Loucy (cell line): Measurements from ENCODE around the gene GPR139.

Source experiments
- H2AFZ ChIP-seq: fragments of 200-600 bp; sonication (generic); 2 replicates; pipeline ENCODE4 v1.6.0; 2016; ENCODE audit warnings: antibody characterized with exemption, mild to moderate bottlenecking, low read length, moderate library complexity
- H3F3A ChIP-seq: fragments of 200-600 bp; 2 replicates; pipeline ENCODE4 v1.6.0; 2016; ENCODE audit warnings: antibody characterized with exemption, low read depth, mild to moderate bottlenecking
- H3K27me3 ChIP-seq: fragments of 200-600 bp; sonication (generic); 2 replicates; pipeline ENCODE4 v1.6.1; 2014; ENCODE audit warnings: low read length, mild to moderate bottlenecking; ENCODE audit not compliant: insufficient read depth, poor library complexity, severe bottlenecking
- H3K36me3 ChIP-seq: fragments of 200-600 bp; sonication (generic); 2 replicates; pipeline ENCODE4 v1.6.1; 2016; ENCODE audit warnings: low read length; ENCODE audit not compliant: insufficient read depth
- H3K4me1 ChIP-seq: fragments of 200-600 bp; sonication (generic); 2 replicates; pipeline ENCODE4 v1.5.1; 2014; ENCODE audit warnings: low read length, mild to moderate bottlenecking; ENCODE audit not compliant: insufficient read depth, poor library complexity, severe bottlenecking
- H3K4me2 ChIP-seq: fragments of 200-600 bp; sonication (generic); 2 replicates; pipeline ENCODE4 v1.6.0; 2014; ENCODE audit warnings: antibody characterized with exemption, low read length, low read depth, mild to moderate bottlenecking; ENCODE audit not compliant: poor library complexity, severe bottlenecking
- H3K4me3 ChIP-seq: fragments of 200-600 bp; sonication (generic); 2 replicates; pipeline ENCODE4 v1.5.1; 2014; ENCODE audit warnings: low read length, mild to moderate bottlenecking, mixed read lengths; ENCODE audit not compliant: poor library complexity, severe bottlenecking
- H3K79me2 ChIP-seq: fragments of 200-600 bp; sonication (generic); 2 replicates; pipeline ENCODE4 v1.6.1; 2014; ENCODE audit warnings: low read length; ENCODE audit not compliant: insufficient read depth
- H3K9ac ChIP-seq: fragments of 200-600 bp; sonication (generic); 2 replicates; pipeline ENCODE4 v1.6.0; 2014; ENCODE audit warnings: mild to moderate bottlenecking, low read depth, low read length, moderate library complexity; ENCODE audit not compliant: poor library complexity, severe bottlenecking
- H3K9me2 ChIP-seq: fragments of 200-600 bp; sonication (generic); replicated peaks from 2 replicates; pipeline ENCODE4 v1.6.1; 2016; ENCODE audit warnings: low read depth, low read length, mixed read lengths
- H3K9me3 ChIP-seq: fragments of 200-600 bp; sonication (generic); 2 replicates; pipeline ENCODE4 v1.6.1; 2014; ENCODE audit warnings: mild to moderate bottlenecking, antibody characterized with exemption, low read length, low read depth; ENCODE audit not compliant: insufficient read depth
- H4K20me1 ChIP-seq: fragments of 200-600 bp; sonication (generic); 2 replicates; pipeline ENCODE4 v1.6.0; 2014; ENCODE audit warnings: antibody characterized with exemption, low read length, mild to moderate bottlenecking; ENCODE audit not compliant: insufficient read depth, poor library complexity, severe bottlenecking
- EZH2phosphoT487 ChIP-seq: fragments of 200-600 bp; IDR thresholded peaks from 2 replicates; pipeline ENCODE4 v1.6.1; 2018; ENCODE audit warnings: antibody characterized with exemption, mild to moderate bottlenecking, moderate library complexity, borderline replicate concordance
- TF ChIP-seq, protein P1 (sequence below): fragments of 200-600 bp; sonication (generic); conservative IDR thresholded peaks from 2 replicates; pipeline ENCODE4 v1.5.1; 2014; ENCODE audit warnings: mild to moderate bottlenecking, antibody characterized with exemption, low read length

GPR139 gene

DNA sequence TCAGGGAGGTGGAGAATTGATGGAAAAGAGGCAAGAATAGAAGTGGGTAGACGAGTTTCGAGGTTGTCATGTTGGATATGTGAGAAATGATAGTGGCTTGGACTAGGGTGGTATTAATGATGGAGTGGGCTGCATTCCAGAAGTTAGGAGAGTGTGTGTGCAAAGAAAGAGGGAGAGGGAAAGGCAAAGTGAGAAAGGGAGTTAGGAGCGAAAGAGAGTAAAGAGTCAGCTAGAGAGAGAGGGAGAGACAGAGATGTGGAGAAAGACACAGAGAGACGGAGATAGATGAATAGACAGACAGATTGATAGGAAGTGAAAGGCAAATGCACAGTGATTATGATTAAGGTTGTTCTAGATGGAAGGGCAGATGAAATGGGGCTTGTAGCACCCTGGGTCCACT lies 5.4 kb upstream of the GPR139 start:
- no peaks in the 10 kb centered on the region for H3K79me2 ChIP-seq
- no peaks in the 10 kb centered on the region for H3K36me3 ChIP-seq
- H4K20me1 ChIP-seq, result no peaks in the 10 kb centered on the region
- no peak overlapping the region for H2AFZ ChIP-seq
- no peaks in the 10 kb centered on the region for H3K4me1 ChIP-seq
- H3K27me3 ChIP-seq, result no peaks in the 10 kb centered on the region
- H3K4me3 ChIP-seq, result no peak overlapping the region
- TF ChIP-seq EZH2phosphoT487, result no peak
- TF ChIP-seq, protein P1, sequence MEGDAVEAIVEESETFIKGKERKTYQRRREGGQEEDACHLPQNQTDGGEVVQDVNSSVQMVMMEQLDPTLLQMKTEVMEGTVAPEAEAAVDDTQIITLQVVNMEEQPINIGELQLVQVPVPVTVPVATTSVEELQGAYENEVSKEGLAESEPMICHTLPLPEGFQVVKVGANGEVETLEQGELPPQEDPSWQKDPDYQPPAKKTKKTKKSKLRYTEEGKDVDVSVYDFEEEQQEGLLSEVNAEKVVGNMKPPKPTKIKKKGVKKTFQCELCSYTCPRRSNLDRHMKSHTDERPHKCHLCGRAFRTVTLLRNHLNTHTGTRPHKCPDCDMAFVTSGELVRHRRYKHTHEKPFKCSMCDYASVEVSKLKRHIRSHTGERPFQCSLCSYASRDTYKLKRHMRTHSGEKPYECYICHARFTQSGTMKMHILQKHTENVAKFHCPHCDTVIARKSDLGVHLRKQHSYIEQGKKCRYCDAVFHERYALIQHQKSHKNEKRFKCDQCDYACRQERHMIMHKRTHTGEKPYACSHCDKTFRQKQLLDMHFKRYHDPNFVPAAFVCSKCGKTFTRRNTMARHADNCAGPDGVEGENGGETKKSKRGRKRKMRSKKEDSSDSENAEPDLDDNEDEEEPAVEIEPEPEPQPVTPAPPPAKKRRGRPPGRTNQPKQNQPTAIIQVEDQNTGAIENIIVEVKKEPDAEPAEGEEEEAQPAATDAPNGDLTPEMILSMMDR, result no peak
- no peaks in the 10 kb centered on the region for H3K9me2 ChIP-seq
- 0 out of 2 replicates have a peak, but pooled peaks cover 4% of the 10 kb centered on the region for H3K9me3 ChIP-seq
- no peaks in the 10 kb centered on the region for H3F3A ChIP-seq
- H3K9ac ChIP-seq, result no peak overlapping the region
- H3K4me2 ChIP-seq, result no peak overlapping the region

DNA sequence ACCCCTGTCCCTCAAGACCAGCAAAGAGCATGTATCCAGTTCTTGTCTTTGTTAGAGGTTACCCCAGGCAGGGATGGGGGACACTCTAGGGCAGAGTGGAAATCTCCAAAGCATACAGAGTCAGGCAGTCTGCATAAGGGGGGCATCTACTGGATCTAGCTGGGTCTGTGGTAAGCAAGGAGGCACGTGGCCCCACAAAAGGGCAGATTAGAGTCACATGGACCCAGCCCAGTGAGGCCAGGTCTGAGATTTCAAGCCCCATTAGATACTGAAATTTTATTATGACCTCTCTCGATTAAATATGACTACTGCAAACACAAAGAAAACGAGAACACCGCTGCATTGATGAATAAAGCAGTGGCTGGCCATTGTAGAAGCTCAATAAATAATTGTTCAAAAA lies 1.6 kb upstream of the GPR139 start:
- H3K4me1 ChIP-seq, result no peaks in the 10 kb centered on the region
- no peak overlapping the region for H3K4me2 ChIP-seq

DNA sequence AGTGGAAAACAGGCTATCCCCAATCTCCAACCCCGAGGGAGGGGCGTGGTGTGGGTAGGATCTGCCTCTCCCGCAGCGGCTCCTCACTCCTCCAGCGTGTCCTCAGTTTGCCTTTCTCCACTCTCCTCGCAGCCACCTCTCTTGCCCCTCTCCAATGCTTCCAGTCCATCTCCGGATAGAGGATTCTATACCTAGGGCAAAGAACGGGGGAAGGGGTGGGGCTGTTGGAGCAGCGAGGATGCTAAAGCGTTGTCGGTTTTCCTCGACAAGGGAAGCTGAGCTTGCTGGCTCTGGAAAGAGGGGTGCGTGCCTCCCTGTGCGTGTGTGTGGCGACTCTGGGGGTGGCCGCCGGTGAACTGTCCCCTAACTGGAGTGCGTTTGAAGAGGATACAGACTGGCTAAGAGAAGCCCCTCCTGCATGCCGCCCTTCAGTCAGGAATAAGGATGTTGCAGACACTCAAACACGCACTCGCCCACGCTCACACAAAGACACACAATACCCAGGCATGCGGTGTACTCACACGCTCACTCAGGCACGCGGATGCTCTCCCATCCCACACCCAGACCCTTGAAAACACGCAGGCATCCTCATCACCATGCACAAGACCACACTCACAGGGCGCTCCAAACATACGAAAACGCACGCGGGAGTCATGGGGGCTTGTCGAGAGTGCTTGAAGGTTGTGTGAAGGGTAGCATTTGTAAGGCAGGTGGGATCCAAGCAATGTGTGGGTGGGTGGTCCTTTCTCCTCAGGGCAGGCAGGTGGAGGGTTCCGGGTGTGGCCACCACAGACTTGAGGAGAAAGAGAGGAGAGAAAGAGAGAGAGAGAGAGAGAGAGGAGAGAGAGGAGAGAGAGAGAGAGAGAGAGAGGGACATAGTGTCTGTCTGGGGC lies 655 bp upstream of the GPR139 start:
- Histone ChIP-seq H3K27me3 (no peaks in the 10 kb centered on the region), H3K79me2 (no peaks in the 10 kb centered on the region), H3F3A (no peaks in the 10 kb centered on the region), H3K4me2 (no peak overlapping the region), H4K20me1 (no peaks in the 10 kb centered on the region), H3K9me3 (peaks cover 3% of the 10 kb centered on the region; the same call in 1 of the 2 replicates), H3K9ac (no peak overlapping the region), H2AFZ (no peak overlapping the region), H3K36me3 (no peaks in the 10 kb centered on the region), H3K9me2 (no peaks in the 10 kb centered on the region), H3K4me1 (no peaks in the 10 kb centered on the region), H3K4me3 (no peak overlapping the region)
- TF ChIP-seq EZH2phosphoT487, result no peak
- TF ChIP-seq, protein P1, result no peak

More for the DNA sequence above, 1.6 kb upstream of the GPR139 start:
- H4K20me1 ChIP-seq, result no peaks in the 10 kb centered on the region
- no peak overlapping the region for H3K9ac ChIP-seq
- H2AFZ ChIP-seq, result no peak overlapping the region
- H3K9me3 ChIP-seq, result 0 out of 2 replicates have a peak, but pooled peaks cover 3% of the 10 kb centered on the region
- H3F3A ChIP-seq, result no peaks in the 10 kb centered on the region
- TF ChIP-seq, protein P1, result no peak
- H3K27me3 ChIP-seq, result no peaks in the 10 kb centered on the region
- H3K79me2 ChIP-seq, result no peaks in the 10 kb centered on the region
- no peak overlapping the region for H3K4me3 ChIP-seq
- no peaks in the 10 kb centered on the region for H3K9me2 ChIP-seq
- no peaks in the 10 kb centered on the region for H3K36me3 ChIP-seq
